Measurements from ENCODE around the gene ALPI. TPM values are rescaled to one million over a fixed set of nuclear protein-coding genes. Genes with fewer than 3 reads are reported as not detected.

ALPI gene
- total and polyA plus RNA-seq, 10 of the 15 experiments (the other 5 are each of a cell fraction or from before 2014, with no cell fraction given), result not detected

GRCh38 chr2:232421189-232421785 is 34.7 kb upstream of the ALPI start:
- no TSS peak for BruUV-seq (replicated peaks)

More at GRCh38 chr2:232421189-232421785, 34.7 kb upstream of the ALPI start:
- no peak overlapping the region for H2AFZ ChIP-seq (ENCODE audit: control insufficient read depth, low read depth, low read length)
- ChIA-PET CTCF (no interaction called here), POLR2A (no interaction called here), RAD21 (ENCODE audit: unreplicated experiment) (no interaction called here), SMC1A (ENCODE audit: uncharacterized antibody, unreplicated experiment) (no interaction called here)
- FAIRE-seq (no peak), DNase-seq (ENCODE audit: low read depth, low spot score) (no peak), ATAC-seq (no peak)
- H4K20me1 ChIP-seq (ENCODE audit: control insufficient read depth, insufficient read depth), result no peaks in the 10 kb centered on the region
- in situ Hi-C loops (cut with MboI), result no loop called here
- WGBS (ENCODE audit: insufficient coverage, insufficient replicate concordance, low lambda C conversion rate, missing lambda C conversion rate), result 41% methylated on average over 18 of the region's 22 CpGs
- no peaks in the 10 kb centered on the region for H3K36me3 ChIP-seq (ENCODE audit: control insufficient read depth in 2 of 2, insufficient read depth in 2 of 2, low read length in 1 of 2)
- H3K4me3 ChIP-seq, result no peak overlapping the region
- no peaks in the 10 kb centered on the region; the same call in 2 of the 3 replicates for H3K9me3 ChIP-seq (replicated peaks; ENCODE audit: control insufficient read depth, insufficient read depth, low read length)
- TF ChIP-seq SPI1 (IDR thresholded peaks at IDR 0.05; ENCODE audit: borderline replicate concordance, insufficient read depth, low read depth, low read length) (no peak), ATF3 (IDR thresholded peaks at IDR 0.05; ENCODE audit: borderline replicate concordance, extremely low read depth, low read depth, low read length) (no peak), GABPA (IDR thresholded peaks at IDR 0.05; ENCODE audit: low read depth) (no peak), PAX5 (IDR thresholded peaks at IDR 0.05; ENCODE audit: borderline replicate concordance, low read depth, low read length) (no peak), TCF3 (IDR thresholded peaks at IDR 0.05; ENCODE audit: borderline replicate concordance, insufficient read depth, low read depth, low read length) (no peak), PAX8 (IDR thresholded peaks at IDR 0.05) (no peak), KLF5 (IDR thresholded peaks at IDR 0.05; ENCODE audit: partially characterized antibody) (no peak), MTA2 (IDR thresholded peaks at IDR 0.05; ENCODE audit: low read depth) (no peak), PRDM15 (CRISPR knock-in tag; IDR thresholded peaks at IDR 0.05) (no peak), ZNF207 (IDR thresholded peaks at IDR 0.05; ENCODE audit: borderline replicate concordance) (no peak), ZNF217 (IDR thresholded peaks at IDR 0.05) (no peak), ZBED1 (IDR thresholded peaks at IDR 0.05; ENCODE audit: borderline replicate concordance) (no peak), YBX1 (IDR thresholded peaks at IDR 0.05) (no peak), DPF2 (IDR thresholded peaks at IDR 0.05) (no peak), SUZ12 (IDR thresholded peaks at IDR 0.05; ENCODE audit: unreplicated experiment) (no peak), USF1 (IDR thresholded peaks at IDR 0.05; ENCODE audit: borderline replicate concordance, extremely low read length, insufficient read depth, low read depth, low read length) (no peak)
- peaks cover 8% of the 10 kb centered on the region in 2 experiments; a peak in 3 of 4 replicates for H3K27me3 ChIP-seq (replicated peaks in 1 of 2; ENCODE audit: control insufficient read depth in 2 of 2, insufficient read depth in 2 of 2, low read length in 1 of 2)
- no peaks in the 10 kb centered on the region for H3K79me2 ChIP-seq (ENCODE audit: control insufficient read depth, insufficient read depth, low read length)
- H3K27ac ChIP-seq (ENCODE audit: control insufficient read depth, insufficient read depth), result no peak overlapping the region
- intact Hi-C loops (cut with micrococcal nuclease; ENCODE audit: unreplicated experiment), result no loop called here
- no peaks in the 10 kb centered on the region for H3K4me1 ChIP-seq (ENCODE audit: control insufficient read depth, insufficient read depth, low read length)
- no peak overlapping the region for H3K9ac ChIP-seq (ENCODE audit: control insufficient read depth, insufficient read depth, low read length)
- H3K4me2 ChIP-seq (ENCODE audit: control insufficient read depth, insufficient read depth), result peak overlapping the region; percentile 48; the same call in 1 of the 2 replicates
